Right renal pelvis (tissue), 4 donors: ENCODE measurements around the gene VPS35. TPM values are rescaled to one million over a fixed set of nuclear protein-coding genes. Genes with fewer than 3 reads are reported as not detected.
"Not testable (repeated sequence)": the region's sequence is repeated elsewhere in the genome, so short reads cannot be mapped to it uniquely, and the experiment has no call there.

ENCODE experiments used
- DNase-seq, 4 donors: peaks; one replicate each; pipeline ENCODE4 v3.0.0-alpha.2; 2013; ENCODE audit warnings: low read depth in 4 of 4, low spot score in 3 of 4, missing footprints in 1 of 4
- polyA plus RNA-seq, 4 donors: library from polyadenylated mRNA; unstranded; fragments of 120-200 nt; gene quantifications; one replicate each; pipeline ENCODE4 v1.2.1, GENCODE V29; 2013; ENCODE audit not compliant: insufficient read length in 4 of 4

Gene VPS35
- polyA plus RNA-seq, 4 donors: 148 to 178 (median 166) TPM

GRCh38 chr16:46713634-46714033 is 24.7 kb upstream of the VPS35 start:
- no peak for DNase-seq

DNA sequence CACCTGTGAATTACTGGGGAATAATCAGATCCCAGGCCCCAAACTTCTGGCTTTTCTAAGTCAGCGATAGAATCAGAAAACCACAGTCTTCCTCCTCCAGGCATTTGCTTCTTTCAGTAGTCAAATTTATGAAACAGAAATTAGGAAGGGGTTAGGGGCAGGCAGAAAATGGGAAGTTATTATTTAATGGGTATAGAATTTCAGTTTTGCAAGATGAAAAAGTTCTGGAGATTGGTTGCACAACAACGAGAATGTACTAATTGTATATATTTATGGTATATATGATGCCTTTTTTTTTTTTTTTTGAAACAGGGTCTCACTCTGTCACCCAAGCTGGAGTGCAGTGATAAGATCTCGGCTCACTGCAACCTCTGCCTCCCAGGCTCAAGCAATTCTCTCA is 23.9 kb upstream of the VPS35 start:
- no peak for DNase-seq

GRCh38 chr16:46711106-46712058 is 22.4 kb upstream of the VPS35 start:
- DNase-seq: no peak

- DNase-seq: no peak
Measured at GRCh38 chr16:46709469-46710005, 20.6 kb upstream of the VPS35 start.

DNA sequence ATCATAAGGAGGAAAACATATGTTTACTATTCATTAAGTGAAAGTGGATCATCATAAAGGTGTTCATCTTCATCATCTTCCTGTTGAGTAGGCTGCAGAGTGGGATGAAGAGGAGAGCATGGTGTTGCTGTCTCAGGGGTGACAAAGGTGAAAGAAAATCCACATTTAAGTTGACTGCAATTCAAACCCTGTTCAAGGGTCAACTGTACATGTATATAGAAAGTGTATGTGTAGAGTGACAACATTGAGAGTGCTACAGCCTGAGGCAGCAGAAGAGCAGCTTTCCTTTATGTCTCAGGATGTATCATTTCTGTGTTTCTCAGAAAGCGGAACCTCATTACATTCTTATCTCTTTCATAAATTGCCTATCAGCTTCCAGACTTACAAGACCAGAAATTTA is 17.7 kb upstream of the VPS35 start:
- DNase-seq: no peak

GRCh38 chr16:46702030-46702429 is 13.1 kb upstream of the VPS35 start:
- no peak for DNase-seq

- DNase-seq: no peak
Measured at GRCh38 chr16:46701615-46702014, 12.6 kb upstream of the VPS35 start.

- no peak for DNase-seq
Measured at GRCh38 chr16:46700048-46700447, 11.1 kb upstream of the VPS35 start.

GRCh38 chr16:46696957-46697356 is 8.0 kb upstream of the VPS35 start:
- DNase-seq: no peak

DNA sequence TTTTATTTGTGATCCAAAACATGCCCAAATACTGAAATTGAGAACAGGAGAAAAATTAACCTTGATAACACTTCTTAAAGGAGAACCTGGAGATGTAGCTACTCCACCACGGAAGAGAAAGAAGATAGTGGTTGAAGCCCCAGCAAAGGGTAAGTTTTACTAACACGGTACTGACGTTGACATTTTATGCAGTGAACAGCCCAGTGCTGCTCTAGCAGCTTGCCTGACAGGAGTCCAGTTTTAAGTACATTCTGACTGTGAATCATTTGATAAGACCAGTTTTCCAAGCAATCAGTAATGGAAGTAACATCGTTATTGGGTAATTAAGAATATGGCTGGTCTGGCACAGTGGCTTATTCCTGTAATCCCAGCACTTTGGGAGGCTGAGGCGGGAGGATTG is 7.0 kb upstream of the VPS35 start:
- no peak for DNase-seq

DNA sequence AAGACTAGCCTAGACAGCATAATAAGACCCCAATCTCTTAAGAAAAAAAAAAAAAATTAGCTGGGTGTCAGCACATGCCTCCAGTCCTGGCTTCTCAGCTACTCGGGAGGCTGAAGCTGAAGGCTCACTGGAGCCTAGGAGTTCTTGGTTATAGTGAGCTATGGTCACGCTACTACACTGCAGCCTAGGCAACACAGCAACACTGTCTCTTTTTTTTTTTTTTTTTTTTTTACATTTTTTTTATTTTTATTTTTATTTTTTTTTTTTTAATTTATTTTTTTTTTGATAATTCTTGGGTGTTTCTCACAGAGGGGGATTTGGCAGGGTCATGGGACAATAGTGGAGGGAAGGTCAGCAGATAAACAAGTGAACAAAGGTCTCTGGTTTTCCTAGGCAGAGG is 4.6 kb upstream of the VPS35 start:
- DNase-seq: no peak

GRCh38 chr16:46691726-46692125 is 2.7 kb upstream of the VPS35 start:
- DNase-seq: no peak

GRCh38 chr16:46690281-46691178 is 1.6 kb upstream of the VPS35 start:
- no peak for DNase-seq

- DNase-seq: peak; percentile 92 to 99 (median 94)
Measured at GRCh38 chr16:46689365-46690280, 645 bp upstream of the VPS35 start, which contains the start of gene ORC6. ORC6 (plus strand) TSS chr16:46689659; CDS start chr16:46689706, 47 bp downstream.

DNA sequence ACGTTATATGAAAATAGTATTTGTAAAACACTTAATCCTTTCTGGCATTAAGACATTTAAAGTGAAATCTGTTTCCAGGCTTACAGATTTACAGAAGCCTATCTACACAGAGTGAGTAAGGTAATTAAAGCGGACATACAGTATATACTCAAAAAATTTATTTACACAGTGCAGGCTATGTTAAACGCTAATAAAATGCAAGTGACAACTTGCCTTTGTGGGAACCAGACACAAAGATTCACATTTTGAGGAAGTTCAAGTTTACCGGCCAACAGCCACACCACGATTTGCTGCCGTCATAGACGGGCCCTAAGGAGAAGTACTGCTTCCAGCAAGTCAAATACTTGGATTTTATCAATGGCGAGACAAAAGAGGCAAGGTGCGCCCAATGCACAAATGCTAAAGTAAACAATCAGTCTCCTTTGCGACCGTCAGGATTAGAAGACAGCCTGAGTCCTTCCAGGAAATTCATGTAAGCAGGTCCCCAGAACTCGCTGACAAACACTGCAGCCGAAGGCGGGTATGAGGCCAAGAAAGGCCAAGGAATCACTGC is 801 bp downstream of the VPS35 start:
- DNase-seq: peak in 3 of 4 donors; percentile 6 to 41 (median 31)

GRCh38 chr16:46687486-46687885 is 1.5 kb downstream of the VPS35 start:
- no peak for DNase-seq

- no peak for DNase-seq
Measured at GRCh38 chr16:46686815-46687473, 2.0 kb downstream of the VPS35 start.

DNA sequence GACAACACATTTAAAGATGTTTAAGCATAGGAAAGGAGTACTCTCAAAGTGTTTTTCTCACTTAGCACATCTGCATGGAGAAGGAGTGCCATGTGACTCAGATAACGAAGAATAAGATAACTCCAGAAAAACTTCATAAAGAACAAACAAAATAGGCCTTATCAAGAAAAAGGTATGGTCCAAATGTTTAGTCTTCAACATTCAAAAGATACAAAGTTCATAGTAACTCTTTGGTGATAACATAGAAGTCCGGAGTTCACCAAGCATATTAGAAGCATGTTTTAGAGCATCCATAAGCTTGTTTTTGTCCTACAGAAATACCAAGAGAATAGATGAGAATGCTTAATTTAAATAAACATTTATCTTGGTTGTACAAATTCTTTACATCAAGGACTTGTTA is 7.1 kb downstream of the VPS35 start:
- not testable (repeated sequence) for DNase-seq

DNA sequence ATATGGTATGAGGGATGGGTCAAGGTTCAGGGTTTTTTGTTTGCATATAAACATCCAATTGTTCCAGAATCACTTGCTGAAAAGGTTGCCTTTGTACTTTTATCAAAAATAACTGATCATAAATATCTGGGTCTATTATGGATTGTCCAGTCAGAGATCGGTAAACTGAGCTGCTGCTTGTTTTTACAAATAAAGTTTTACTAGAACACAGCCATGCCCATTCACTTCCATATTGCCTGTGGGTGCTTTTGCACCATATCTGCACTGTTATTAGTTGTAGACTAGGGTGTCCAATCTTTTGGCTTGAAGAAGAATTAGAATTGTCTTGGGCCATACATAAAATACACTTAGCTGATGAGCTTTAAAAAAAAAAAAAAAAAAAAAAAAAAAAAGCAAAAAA is 11.0 kb downstream of the VPS35 start:
- not testable (repeated sequence) for DNase-seq
